GM20000 (cell line): ENCODE measurements around the gene CD79B.

Experiments
- DNase-seq: peaks from one replicate; pipeline ENCODE4 v3.0.0; 2012; ENCODE audit warnings: low spot score
- TF ChIP-seq, protein P1 (sequence below): IDR thresholded peaks from 2 replicates; pipeline ENCODE4 v1.5.1; 2012; ENCODE audit warnings: mild to moderate bottlenecking, control low read depth; ENCODE audit errors: extremely low read depth, missing control alignments

CD79B gene

DNA sequence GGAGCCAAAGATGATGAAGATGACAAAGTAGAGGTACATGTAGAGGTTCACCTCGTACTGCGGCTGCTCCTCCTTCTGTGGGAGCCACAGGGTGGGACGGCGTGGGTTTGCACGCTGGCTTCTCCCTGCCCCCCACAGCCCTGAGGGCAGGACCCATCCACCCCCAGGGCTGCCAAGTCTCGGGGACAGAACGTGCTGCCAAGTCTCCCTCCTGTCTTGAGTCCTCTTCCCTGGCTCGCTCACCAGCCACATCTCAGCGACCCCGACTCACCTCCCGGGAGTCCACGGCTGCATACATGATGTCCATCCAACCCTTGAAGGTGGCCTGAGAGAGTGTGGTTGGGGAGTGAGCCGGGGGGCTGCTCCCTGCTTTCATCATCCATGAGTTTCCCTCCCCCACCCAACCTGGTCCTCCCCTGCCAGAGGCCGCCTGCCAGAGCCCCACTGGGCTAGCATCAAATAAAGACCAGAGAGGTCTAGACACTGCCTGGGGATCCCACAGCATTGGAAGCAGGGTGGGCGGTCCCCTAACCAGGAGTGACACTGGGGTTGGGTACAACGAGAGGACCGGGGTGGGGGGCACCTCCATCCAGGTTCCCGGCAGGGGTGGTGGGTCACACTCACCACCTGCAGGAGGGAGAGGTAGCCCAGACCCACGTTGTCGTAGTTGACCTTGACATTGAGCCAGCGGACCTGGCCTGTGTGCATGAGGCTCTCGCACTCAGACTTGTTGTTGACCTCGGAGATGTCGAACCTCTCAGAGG lies 12.8 kb upstream of the CD79B start:
- DNase-seq, result no peak
- TF ChIP-seq, protein P1, sequence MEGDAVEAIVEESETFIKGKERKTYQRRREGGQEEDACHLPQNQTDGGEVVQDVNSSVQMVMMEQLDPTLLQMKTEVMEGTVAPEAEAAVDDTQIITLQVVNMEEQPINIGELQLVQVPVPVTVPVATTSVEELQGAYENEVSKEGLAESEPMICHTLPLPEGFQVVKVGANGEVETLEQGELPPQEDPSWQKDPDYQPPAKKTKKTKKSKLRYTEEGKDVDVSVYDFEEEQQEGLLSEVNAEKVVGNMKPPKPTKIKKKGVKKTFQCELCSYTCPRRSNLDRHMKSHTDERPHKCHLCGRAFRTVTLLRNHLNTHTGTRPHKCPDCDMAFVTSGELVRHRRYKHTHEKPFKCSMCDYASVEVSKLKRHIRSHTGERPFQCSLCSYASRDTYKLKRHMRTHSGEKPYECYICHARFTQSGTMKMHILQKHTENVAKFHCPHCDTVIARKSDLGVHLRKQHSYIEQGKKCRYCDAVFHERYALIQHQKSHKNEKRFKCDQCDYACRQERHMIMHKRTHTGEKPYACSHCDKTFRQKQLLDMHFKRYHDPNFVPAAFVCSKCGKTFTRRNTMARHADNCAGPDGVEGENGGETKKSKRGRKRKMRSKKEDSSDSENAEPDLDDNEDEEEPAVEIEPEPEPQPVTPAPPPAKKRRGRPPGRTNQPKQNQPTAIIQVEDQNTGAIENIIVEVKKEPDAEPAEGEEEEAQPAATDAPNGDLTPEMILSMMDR, result no peak

DNA sequence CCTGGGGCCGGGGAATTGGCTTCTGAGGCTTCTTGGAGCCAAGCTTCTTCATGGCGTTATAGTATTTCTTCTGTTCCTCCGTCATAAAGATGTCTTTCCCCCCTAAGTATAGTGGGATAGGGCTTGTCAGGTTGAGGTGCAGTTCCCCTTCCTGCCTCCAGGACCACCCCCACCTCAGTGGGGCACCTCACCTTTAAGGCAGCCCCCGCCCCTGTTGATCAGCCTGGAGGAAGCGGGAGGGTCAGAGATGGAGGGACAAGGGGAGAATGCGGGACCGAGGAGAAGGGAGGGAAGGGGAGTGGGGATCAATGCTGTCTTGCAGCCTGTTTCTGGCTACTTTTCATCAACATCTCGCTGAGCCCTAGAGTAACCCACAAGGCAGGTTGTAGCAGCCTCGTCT lies 11.6 kb upstream of the CD79B start:
- no peak for DNase-seq
- TF ChIP-seq, protein P1, result no peak

DNA sequence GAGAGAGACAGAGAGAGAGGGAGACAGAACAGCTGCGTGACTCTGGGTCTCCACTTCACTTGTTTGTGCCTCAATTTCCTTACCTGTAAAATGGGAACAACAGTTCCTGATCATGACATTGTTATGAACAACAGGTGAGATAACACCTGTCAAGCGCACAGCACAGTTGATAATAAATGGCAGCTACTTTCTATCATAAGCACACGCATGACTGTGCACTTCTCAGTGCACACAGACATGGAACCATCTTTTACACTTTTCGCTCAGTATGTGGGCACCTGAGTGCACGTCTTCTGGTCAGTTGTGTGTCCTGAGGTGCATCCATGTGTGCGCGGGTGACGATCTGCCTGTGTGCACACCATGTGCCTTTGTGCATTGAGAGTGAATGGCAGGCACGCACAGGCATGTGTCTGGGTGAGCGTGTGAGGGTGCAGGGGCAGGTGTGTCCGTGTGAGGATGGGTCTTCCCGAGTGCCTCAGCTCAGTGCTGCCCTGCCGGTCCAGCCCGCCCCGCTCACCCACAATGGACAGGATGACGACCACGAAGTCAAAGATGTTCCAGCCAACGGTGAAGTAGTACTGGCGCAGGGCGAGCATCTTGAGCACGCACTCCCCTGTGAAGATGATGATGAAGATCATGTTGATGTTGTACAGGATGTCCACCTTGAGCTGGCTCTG lies 10.3 kb upstream of the CD79B start:
- TF ChIP-seq, protein P1, result no peak

DNA sequence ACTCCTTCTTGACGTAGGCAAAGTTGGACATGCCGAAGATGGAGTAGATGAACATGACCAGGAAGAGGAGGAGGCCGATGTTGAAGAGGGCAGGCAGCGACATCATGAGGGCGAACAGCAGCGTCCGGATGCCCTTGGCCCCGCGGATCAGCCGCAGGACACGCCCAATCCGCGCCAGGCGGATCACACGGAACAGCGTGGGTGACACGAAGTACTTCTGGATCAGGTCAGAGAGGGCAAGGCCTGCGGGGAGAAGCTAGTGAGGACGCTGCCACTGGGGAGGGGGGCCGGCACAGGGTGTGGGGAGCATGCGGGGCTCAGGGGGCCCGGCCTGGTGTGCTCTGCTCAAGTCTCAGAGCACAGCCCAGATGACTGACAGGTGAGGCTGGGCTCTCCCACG lies 9.6 kb upstream of the CD79B start:
- DNase-seq, result no peak
- TF ChIP-seq, protein P1, result no peak

More for the DNA sequence above, 10.3 kb upstream of the CD79B start:
- no peak for DNase-seq

DNA sequence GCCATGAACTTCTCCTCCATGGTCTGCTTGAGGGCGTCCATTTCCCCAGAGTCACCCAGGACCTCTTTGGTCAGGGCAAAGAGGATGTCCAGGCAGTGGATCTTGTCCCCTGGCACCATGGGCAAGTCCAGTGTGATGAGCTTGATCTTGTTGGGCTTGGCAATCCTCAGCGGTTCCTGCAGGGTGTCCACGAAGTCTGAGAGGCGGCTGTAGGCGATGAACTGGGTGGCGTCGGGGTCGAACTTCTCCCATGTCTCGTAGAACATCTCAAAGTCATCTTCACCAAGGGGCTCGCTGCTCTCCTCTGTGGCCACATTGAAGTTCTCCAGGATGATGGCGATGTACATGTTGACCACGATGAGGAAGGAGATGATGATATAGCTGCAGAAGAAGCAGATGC lies 9.0 kb upstream of the CD79B start:
- TF ChIP-seq, protein P1, result no peak
- no peak for DNase-seq

DNA sequence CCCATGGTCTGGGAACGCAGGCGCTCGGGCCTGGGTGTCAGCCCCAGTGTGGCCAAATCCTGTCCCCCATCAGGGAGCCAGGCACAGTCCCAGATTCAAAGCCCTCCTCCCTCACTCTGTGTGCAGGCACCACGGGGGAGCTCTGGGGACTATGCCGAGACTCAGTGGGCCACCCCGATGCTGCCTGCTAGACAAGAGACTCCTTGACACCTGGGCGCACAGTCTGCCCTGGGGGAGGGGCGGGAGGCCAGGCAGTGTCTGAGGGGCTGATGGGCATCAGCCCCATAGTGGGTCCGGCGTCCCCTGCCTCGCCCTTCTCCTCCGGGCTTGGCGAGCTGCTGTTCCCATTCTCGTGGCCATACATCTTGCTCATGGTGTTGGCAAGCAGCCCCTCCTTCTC lies 8.5 kb upstream of the CD79B start:
- TF ChIP-seq, protein P1, result no peak
- no peak for DNase-seq

DNA sequence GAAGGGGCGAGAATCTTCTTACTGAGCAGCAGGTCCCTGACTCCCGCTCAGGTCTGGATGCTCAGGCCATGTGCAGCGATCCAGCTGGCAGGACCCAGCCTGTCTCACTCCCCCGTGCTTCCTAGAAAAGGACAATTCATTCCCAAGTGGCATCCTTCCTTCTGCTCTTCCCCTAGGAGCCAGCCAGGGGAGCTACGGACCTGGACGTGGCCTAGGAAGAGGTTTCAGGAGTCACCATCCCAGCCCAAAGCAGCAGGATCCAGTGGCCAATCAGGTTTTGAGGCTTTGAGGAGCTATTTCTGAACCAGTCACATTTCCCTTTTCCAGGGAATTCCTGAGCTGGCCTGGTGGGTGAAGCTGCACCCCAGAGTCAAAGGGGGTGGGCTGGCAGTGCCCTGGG lies 7.8 kb upstream of the CD79B start:
- TF ChIP-seq, protein P1, result no peak
- DNase-seq, result no peak
